Thyroid gland (tissue), 4 donors: Measurements from ENCODE around the gene STAP2.

Experiments
- POLR2A ChIP-seq, 2 donors: fragments of 450-650 bp; IDR thresholded peaks; one replicate each; pipeline ENCODE4 v1.6.1; 2017; ENCODE audit warnings: antibody characterized with exemption in 2 of 2, mild to moderate bottlenecking in 2 of 2, moderate library complexity in 1 of 2
- TF ChIP-seq, protein P1 (sequence below), 6 experiments: fragments of 200-600 bp in 3 of 6; fragments of 450-650 bp in 3 of 6; sonication (generic) in 3 of 6; IDR thresholded peaks; one replicate each; pipeline ENCODE4 v1.5.1; 2016 to 2019; ENCODE audit warnings: antibody characterized with exemption in 6 of 6, mild to moderate bottlenecking in 2 of 6, inconsistent platforms in 1 of 6, moderate library complexity in 1 of 6

DNA sequence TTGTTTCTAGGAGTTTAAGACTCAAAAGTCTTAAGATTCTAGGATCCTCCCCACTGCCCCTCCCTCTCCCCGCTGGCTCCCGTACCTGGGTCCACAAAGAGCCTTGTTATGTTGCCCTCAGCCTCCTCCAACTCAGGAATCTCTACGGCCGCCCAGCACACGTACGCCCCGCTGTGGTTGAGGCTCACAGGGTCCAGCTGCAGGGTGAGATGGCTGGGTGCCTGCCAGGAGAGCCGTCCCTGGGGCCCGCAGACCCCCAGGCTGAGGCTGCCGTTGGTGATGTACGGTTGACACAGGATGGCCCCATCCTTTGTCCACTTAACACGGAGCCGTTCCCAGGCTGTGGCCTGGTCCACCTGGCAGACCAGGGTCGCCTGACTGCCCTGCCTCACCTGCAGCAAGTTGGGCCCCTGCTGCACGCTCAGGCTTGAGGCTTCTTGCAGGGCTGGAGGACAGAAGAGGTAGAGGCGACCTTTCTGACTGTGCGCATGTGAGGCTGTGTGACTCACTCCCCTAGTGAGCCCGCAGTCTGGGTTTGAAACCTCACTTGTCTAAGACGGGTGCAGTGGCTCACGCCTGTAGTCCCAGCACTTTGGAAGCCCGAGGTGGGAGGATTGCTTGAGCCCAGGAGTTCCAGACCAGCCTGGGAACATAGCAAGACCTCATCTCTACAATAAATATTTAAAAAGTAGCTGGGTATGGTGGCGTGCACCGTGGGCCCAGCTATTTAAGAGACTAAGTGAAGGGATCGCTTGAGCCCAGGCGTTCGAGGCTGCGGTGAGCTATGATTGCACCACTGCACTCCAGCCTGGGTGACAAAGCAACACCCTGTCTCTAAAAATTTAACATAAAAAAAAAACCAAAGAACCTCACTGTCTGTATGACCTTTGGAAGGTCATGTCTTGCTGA lies 40.5 kb downstream of the STAP2 start:
- TF ChIP-seq, protein P1, sequence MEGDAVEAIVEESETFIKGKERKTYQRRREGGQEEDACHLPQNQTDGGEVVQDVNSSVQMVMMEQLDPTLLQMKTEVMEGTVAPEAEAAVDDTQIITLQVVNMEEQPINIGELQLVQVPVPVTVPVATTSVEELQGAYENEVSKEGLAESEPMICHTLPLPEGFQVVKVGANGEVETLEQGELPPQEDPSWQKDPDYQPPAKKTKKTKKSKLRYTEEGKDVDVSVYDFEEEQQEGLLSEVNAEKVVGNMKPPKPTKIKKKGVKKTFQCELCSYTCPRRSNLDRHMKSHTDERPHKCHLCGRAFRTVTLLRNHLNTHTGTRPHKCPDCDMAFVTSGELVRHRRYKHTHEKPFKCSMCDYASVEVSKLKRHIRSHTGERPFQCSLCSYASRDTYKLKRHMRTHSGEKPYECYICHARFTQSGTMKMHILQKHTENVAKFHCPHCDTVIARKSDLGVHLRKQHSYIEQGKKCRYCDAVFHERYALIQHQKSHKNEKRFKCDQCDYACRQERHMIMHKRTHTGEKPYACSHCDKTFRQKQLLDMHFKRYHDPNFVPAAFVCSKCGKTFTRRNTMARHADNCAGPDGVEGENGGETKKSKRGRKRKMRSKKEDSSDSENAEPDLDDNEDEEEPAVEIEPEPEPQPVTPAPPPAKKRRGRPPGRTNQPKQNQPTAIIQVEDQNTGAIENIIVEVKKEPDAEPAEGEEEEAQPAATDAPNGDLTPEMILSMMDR (IDR thresholded peaks at IDR 0.05): no peak
- TF ChIP-seq POLR2A (IDR thresholded peaks at IDR 0.05): no peak
